A549 (cell line): ENCODE measurements around the gene TMEM39A.

Source experiments
- CTCF ChIP-seq: fragments of >200 bp; sonication (Bioruptor Twin); formaldehyde crosslinking; IDR thresholded peaks from 3 replicates; pipeline ENCODE4 v1.5.1; 2016
- HOXA7 ChIP-seq: fragments of 250-450 bp; sonication (Bioruptor Pico); IDR thresholded peaks from 2 replicates; pipeline ENCODE4 v1.5.0; 2020; ENCODE audit warnings: mild to moderate bottlenecking, moderate library complexity
- PBX3 ChIP-seq: IDR thresholded peaks from 2 replicates; pipeline ENCODE4 v1.6.1; 2012
- POLR2A ChIP-seq: IDR thresholded peaks from 2 replicates; pipeline ENCODE4 v1.6.1; 2012; ENCODE audit warnings: mild to moderate bottlenecking, low read length
- RARB ChIP-seq: fragments of 250-450 bp; sonication (Bioruptor Pico); IDR thresholded peaks from 2 replicates; pipeline ENCODE4 v1.8.0; 2021; ENCODE audit warnings: mild to moderate bottlenecking, moderate library complexity
- RFX5 ChIP-seq: fragments of 450-650 bp; IDR thresholded peaks from 2 replicates; pipeline ENCODE4 v1.7.1; 2014; ENCODE audit warnings: antibody characterized with exemption, mild to moderate bottlenecking, moderate library complexity

- TF ChIP-seq HOXA7 = no peak
- no peak for TF ChIP-seq CTCF
- no peak for TF ChIP-seq RFX5
- no peak for TF ChIP-seq PBX3
- TF ChIP-seq RARB (CRISPR knock-in tag) = no peak
- no peak for TF ChIP-seq POLR2A
These were observed 43.2 kb upstream of the TMEM39A start for GRCh38 chr3:119506631-119507030.
